GM03348 (cell line): ENCODE results near the gene FAT4.

Experiments used
- DNase-seq: peaks from one replicate; pipeline ENCODE4 v3.0.0; 2012; ENCODE audit warnings: low spot score

FAT4 gene

DNA sequence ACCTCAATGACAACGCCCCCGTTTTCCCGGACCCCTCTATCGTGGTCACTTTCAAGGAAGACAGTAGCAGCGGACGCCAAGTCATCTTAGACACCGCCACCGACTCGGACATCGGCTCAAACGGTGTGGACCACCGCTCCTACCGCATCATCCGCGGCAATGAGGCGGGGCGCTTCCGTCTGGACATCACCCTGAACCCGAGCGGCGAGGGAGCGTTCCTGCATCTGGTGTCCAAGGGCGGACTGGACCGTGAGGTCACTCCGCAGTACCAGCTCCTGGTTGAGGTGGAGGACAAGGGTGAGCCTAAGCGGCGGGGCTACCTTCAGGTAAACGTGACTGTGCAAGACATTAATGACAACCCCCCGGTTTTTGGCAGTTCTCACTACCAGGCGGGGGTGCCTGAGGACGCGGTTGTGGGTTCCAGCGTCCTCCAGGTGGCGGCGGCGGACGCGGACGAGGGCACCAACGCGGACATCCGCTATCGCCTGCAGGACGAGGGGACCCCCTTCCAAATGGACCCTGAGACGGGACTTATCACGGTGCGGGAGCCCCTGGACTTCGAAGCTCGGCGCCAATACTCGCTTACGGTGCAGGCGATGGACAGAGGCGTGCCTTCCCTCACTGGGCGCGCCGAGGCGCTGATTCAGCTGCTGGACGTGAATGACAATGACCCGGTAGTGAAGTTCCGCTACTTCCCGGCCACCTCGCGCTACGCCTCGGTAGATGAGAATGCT lies 2.2 kb downstream of the FAT4 start:
- DNase-seq, result peak; percentile 57

DNA sequence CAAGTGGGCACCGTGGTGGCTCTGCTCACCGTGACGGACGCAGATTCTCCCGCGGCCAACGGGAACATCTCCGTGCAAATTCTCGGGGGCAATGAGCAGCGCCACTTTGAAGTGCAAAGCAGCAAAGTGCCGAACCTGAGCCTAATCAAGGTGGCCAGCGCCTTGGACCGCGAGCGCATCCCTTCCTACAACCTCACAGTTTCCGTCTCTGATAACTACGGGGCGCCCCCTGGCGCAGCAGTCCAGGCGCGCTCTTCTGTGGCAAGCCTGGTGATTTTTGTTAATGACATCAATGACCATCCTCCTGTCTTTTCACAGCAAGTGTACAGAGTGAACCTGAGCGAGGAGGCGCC lies 2.7 kb downstream of the FAT4 start:
- peak; percentile 57 for DNase-seq

DNA sequence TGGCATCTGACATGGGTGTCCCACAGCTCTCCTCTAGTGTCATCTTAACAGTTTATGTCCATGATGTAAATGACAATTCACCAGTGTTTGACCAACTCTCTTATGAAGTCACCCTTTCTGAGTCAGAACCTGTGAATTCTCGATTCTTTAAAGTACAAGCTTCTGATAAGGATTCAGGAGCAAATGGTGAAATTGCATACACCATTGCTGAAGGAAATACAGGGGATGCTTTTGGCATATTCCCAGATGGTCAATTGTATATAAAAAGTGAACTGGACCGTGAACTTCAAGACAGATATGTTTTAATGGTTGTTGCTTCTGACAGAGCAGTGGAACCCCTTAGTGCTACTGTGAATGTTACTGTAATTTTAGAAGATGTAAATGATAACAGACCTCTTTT lies 4.6 kb downstream of the FAT4 start:
- no peak for DNase-seq

DNA sequence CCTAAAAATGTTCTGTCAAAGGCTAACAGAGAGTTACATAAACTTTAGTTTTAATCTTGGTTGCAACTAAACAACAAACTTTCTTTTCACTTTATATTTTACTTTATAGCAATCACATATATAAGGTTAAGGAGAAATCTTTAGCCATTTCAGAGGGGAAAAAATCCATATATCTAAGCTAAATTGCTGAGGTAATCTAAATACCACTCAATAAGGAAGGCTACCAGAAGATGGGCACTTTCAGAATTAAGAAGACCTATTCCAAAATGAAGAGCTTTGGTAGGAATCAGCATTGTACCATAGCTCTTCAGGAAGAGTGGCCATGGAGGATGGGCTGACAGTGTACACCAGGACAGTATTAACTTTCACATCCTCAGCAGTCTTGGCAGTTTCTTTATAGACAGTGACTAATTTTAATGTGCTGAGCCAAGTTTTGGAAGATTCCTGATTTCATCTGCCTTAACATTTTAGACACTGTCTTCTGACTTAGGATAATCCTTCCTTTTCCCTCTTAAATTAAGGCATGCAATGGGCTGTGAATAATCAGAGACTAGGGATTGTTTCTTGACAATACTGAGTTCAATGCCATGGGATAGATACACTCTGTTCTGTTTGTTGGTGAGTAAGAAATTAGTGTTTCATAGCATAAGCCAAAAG lies 7.1 kb downstream of the FAT4 start:
- DNase-seq, result peak; percentile 60

DNA sequence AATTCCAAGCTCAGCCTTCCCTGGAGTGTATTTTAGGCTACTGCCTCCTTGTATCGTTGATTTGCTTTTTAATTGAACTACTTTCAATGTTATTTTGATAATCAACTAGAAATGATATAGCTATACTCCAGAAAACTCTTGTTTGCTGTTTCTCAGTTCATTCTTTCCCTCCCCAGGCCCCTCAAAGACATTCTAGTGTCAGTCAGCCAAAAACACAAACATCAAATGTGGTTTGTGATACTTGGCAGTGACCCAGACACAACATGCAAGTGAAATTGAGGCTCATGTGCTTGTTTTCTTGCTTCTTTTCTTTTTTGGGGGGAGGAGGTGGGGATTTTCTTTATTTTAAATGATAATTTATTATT lies 7.6 kb downstream of the FAT4 start:
- DNase-seq, result no peak

DNA sequence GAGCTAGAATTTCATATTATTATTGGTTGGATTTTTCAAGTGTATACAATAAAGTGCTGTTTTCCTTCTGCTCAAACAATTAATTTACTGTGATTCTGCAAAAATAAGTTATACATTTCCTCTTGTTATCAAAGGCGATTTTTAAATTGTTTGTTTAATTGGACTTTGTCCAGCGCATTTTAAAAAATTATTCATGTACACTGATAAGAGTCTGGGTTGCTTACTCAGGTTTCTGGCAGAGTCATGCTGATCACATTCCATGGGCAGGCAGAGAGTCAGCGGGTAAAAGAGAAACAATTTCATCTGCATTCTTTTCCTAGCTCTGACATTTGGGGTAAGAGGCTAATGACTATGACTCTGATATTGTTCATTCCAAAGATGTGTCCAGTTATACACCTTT lies 8.9 kb downstream of the FAT4 start:
- DNase-seq, result peak; percentile 61

DNA sequence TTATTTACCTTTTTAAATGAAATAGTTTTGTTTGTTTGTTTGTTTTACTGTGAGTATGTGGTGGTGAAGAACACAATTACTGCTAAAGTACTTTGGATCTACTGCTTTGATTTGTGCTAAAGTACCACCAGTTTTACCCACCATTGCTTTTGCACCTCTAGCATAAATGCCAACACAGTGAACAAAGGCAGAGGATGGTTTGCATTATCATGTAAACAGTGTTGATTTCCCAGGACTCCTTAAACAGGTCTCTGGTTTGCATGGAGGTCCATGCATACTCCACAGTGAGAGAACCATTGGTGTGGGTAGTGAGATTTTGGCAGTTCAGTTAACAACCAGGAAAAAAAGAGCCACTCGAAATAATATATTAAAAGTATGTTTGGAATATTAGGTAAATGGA lies 11.0 kb downstream of the FAT4 start:
- no peak for DNase-seq

DNA sequence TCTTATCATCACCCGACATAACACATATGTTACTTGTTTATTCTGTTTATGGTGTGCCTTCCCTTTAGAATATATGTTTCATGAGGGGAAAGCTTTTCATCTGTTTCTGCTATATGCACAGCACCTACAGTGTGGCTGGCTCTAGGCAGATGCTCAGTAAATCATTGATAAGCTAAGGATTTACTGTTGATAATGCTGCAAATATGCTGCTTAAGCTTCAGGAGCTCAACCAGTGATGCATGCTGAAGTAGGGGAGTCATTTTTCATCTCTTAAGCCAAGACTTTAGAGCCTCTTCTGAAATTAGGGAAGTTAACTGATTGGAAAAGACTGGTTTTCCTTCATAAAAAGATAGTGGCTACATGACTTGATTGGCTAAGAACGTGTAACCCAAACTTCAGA lies 16.4 kb downstream of the FAT4 start:
- no peak for DNase-seq

DNA sequence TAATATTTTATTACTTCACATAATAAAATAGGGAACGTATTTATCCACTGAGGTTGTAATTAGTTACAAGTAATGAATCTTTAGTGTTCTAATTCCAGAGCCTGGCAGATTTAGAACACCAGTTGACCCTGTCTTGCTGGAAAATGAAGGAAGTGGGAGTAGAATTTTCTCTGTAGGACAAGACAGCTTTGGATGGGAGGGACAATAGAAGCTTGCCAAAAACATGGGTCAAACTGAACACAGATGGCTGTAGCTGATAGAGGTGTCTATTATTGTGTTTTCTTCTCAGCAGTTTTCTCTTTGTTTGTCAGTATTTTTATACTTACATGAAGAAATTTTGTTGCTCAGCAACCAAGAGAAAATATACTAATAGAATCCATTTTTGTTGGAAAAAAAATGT lies 20.2 kb downstream of the FAT4 start:
- no peak for DNase-seq

DNA sequence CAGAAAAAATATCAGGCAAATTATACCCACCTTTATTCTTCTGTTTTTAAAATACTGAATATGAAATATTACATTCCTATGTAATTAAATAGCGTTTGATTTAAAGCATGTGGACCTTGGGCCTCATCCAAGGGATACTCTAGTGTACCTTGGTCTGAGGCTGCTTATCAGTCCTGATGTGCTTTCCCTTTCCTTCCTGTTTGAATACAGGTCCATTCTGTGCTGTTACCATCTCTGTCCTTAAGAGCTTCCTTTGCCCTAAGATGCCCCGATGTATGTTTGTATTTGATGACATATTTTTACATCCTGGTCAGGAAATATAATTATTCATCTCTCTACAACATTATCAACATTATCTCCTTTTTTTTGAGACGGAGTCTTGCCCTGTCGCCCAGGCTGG lies 24.1 kb downstream of the FAT4 start:
- DNase-seq, result no peak

DNA sequence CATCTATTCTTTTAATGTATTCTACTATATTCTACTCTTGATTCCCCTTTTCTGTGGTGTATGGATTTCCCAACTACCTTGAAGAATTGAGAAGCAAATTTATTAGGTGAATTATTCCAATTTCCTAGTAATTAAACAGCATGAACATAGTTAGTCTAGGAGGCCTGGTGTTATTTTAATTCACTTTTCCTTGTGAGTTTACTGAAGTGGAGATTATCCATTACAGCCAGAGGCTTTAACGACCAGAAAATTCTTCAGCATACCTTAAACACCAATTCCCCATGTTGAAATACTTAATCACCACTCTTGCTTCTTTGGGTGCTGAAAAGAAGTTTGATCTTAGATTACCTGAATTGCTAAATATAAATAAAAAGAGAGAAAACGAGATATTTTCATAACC lies 29.4 kb downstream of the FAT4 start:
- DNase-seq, result no peak

DNA sequence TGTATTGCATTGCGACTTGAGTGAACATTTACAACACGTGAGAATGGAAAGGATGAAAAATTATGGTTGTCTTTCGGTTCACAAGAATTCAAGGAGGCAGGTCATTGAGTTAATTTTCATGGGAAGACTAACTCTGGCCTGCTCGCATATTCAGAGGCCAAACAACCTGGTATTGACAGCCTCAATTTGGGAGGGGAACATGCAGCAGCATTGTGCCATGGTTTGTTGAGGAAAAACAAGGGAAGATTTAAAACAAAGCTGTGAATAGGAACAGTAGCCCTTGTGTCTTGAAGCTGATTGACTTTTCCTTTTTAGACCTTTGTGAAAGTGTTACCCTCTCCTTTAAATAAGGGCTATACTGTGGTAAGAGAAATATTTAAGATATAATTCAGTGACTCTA lies 31.9 kb downstream of the FAT4 start:
- no peak for DNase-seq

DNA sequence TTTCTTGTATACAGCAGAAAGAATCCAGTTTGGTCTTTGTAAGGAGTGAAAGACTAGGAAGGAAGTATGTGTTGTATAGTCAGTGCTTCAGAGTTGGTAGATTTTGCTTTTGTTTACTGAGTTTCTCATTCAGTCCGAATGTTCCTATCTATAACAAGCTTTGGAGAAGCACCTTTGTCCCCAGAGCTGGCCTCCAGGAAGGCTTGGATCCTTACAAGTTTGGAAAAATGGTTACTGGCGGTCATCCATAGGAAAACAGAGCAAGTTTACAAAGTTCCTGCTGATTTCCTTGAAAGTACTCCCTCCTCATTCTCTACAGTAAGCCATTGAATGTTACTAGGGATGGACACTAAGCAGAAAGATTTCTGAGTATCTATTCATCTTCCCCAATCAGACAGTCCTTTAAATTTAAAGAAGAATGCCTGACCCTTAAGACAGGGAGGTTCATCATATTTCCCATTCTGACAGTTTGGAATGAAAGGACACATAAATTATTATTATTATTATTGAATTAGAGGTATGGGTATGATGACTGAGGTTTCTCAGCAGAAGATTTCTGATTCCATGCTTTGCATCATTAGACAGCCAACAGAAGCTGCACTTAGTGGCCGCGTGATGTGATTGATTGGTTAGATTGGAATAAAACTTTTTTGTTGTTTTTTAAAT lies 35.8 kb downstream of the FAT4 start:
- no peak for DNase-seq

DNA sequence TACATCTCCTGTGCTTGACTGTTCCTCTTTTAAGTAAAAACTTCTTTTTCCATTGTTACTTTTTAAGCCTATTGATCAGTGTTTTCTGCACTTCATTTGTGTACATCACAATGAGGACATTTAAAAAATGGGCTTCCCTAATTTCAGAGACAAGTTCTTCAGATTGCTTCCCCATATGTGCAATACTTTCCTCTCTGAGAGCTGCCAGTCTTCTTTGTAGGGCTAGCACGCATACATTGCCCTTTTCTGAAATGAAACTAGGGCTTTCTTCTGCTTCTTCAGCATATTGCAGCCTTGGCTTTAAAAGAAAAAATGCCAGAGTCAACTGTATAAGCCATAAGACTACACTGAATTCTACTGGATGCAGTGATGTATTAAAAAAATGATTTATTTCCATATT lies 37.8 kb downstream of the FAT4 start:
- no peak for DNase-seq

DNA sequence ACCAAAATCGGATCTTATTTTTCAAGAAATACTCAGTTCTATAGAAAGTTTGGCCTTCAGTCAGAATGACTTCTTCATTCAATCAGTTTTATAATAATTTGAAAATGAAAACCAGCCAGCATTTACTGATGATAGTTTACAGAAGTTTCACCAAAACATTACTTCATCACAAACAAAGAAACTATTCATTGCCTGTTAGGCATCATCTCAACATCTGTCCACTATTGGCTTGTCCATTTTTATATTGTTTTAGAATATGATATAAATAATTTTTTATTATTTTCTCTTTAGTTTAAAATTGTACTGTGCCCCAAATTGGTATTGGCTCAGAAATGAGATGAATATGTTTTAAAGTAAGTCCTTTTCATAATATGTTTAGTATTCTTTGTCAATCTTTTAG lies 38.4 kb downstream of the FAT4 start:
- DNase-seq, result no peak

DNA sequence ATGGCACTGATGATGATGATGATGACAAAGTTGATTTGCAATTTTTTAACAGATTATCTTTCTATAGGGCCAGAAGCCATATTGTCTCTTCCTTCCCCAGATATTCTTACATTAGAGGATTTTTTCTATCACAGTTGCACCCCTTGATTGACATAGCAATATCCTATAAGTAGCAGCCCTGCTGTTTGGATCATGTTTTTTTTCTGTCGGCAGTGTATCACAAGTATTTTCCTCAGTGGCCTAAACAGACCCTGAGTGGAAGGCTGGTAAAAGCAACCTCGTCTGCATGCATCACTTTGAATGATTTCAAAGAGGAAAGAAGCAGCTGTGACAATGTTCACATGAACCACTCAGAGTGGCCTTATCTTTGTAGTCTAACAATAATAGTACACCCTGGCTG lies 41.0 kb downstream of the FAT4 start:
- no peak for DNase-seq

DNA sequence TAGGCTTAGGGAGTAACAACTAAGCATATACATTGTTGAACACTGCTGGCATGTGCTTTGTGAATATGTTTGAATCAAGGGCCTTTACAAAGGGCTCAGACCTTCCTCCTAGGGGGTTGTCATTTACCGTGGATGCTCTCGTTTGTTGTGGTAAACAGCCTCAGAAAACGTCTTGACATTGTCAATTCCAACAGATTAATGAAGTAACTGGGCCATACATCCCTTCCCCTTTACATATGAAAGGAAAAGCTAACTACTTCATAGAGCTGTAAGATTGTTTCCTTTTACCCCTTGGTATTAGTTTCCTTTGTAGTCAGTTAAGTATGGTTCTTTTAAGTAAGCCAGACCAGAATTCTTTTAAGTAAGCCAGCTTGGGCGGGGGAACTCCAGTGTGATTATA lies 42.9 kb downstream of the FAT4 start:
- no peak for DNase-seq

DNA sequence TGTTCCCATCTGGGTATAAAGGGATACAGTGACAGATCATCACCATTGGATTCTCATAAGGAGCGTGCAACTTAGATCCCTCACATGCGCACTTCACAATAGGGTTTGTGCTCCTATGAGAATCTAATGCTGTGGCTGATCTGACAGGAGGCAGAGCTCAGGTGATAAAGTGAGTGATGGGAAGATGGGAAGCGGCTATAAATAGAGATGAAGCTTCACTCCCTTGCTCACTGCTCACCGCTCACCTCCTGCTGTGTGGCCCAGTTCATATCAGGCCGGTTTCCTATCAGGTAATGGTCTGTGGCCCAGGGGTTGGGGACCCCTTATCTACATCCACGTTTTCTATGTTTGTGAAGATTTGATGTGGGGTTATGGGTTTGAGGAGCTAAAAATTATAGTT lies 43.7 kb downstream of the FAT4 start:
- no peak for DNase-seq

DNA sequence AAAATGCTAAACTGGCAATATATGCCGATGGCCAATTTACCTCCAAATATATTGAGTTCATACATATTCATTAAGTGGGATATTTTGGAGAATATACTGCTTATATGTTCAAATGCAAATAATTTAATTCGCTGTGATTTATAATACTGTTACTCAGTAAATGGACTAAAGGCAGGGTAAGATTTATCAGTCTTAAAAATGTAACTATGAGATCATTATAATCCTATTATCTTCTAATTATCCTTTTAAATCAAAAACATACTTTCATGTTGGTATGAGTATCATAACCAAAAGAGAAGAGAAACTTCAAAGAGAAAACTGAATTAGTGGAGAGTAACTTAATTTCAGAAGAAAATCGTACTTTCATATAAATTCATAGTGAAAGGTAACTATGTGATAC lies 44.6 kb downstream of the FAT4 start:
- DNase-seq, result no peak

DNA sequence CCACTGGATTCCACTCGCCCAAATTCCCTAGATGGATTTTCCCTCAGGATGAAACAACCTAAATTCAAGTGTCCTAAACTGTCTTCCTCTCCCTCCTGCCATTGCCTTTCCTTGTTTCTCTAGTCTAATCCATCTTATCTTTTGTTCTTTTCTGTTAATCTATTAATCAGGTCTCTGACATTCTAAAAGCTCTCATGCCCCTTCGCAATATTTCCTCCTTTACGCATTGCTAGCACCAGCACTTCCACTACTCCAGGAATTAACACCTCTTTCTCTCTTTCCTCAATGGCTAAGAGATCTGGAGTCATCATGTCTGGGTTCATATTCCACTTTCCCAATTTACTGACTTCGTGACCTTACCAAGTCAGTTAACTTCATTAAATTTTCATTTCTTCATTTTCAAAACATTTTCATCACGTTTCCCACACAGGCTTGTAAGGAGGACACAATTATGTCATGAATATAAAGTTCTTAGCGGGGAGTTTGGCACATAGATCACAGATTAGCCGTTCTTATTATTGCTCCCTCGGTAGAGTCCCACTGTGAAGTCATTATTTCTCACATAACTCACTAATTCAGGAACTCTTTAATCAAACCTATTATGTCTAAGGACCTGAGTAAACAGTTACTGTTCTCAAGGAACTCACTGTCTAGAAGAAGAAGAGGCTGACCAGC lies 45.3 kb downstream of the FAT4 start:
- DNase-seq, result no peak

DNA sequence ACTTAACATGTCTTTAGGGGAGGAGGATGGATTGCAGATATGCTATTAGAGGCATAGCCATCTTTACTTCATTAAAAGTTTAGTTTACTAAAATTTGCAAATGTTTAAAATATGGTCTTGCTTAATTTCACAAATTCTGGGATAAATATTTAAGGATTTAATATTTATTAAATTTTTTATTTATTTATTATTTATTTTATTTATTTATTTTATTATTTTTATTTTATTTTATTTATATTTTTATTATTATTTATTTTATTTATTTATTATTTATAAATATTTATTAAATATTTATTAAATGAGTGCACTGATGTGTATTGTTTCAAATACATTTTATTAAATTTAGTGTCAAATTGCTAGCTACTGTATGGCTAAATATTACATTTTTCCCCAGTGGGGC lies 46.0 kb downstream of the FAT4 start:
- DNase-seq, result no peak
